ENCODE data around the gene TSPAN9.

- TF ChIP-seq, protein P1, sequence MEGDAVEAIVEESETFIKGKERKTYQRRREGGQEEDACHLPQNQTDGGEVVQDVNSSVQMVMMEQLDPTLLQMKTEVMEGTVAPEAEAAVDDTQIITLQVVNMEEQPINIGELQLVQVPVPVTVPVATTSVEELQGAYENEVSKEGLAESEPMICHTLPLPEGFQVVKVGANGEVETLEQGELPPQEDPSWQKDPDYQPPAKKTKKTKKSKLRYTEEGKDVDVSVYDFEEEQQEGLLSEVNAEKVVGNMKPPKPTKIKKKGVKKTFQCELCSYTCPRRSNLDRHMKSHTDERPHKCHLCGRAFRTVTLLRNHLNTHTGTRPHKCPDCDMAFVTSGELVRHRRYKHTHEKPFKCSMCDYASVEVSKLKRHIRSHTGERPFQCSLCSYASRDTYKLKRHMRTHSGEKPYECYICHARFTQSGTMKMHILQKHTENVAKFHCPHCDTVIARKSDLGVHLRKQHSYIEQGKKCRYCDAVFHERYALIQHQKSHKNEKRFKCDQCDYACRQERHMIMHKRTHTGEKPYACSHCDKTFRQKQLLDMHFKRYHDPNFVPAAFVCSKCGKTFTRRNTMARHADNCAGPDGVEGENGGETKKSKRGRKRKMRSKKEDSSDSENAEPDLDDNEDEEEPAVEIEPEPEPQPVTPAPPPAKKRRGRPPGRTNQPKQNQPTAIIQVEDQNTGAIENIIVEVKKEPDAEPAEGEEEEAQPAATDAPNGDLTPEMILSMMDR (IDR thresholded peaks at IDR 0.05) = no peak
- TF ChIP-seq POLR2AphosphoS5 (IDR thresholded peaks at IDR 0.05) = no peak
Measured at GRCh38 chr12:3193755-3194154, 116.6 kb downstream of the TSPAN9 start.
